T-cell (primary cell): ENCODE measurements around the gene DAZL. TPM values are rescaled to one million over a fixed set of nuclear protein-coding genes. Genes with fewer than 3 reads are reported as not detected.

Experiments used
- ATAC-seq, 4 experiments: fragments of 200-7000 bp in 3 of 4; fragments of 150-1000 bp in 1 of 4; cut with Tn5 transposase; replicated peaks in 1 of 4; 1 replicate in 3 of 4; 2 replicates in 1 of 4; pipeline ENCODE4 v1.10.0; 2021; ENCODE audit warnings: moderate library complexity in 3 of 4, mild to moderate bottlenecking in 2 of 4, moderate number of reproducible peaks in 1 of 4
- CTCF ChIA-PET, 2 donors: fragments of 300-600 bp; sonication (Branson Sonifier 250); formaldehyde crosslinking; loops; one replicate each; lab custom pipeline; 2022; ENCODE audit warnings: antibody characterized with exemption in 2 of 2; lab: Charles Lee
- POLR2A ChIA-PET, 2 donors: fragments of 300-600 bp; sonication (Branson Sonifier 250); formaldehyde crosslinking; loops; one replicate each; lab custom pipeline; 2022; ENCODE audit warnings: antibody characterized with exemption in 2 of 2; lab: Charles Lee
- DNase-seq, 35 experiments: peaks; one replicate each; pipeline versions ENCODE4 v3.0.0 to v3.0.0-alpha.2; 2013 to 2023
- H3K27ac ChIP-seq: one replicate; pipeline ENCODE4 v1.5.1; 2013; ENCODE audit warnings: low read length
- H3K27me3 ChIP-seq, 2 experiments: replicated peaks in 1 of 2; 1 replicate in 1 of 2; 2 replicates in 1 of 2; pipeline versions ENCODE4 v1.6.1 to v1.7.0; 2013; ENCODE audit warnings: low read length in 1 of 2, mixed read lengths in 1 of 2; ENCODE audit not compliant: control insufficient read depth in 2 of 2, insufficient read depth in 2 of 2; ENCODE audit errors: extremely low read depth in 1 of 2
- H3K36me3 ChIP-seq, 2 donors: 1 replicate in 1 of 2; 2 replicates in 1 of 2; pipeline versions ENCODE4 v1.6.1 to v1.7.0; 2013; ENCODE audit warnings: low read length in 1 of 2; ENCODE audit not compliant: control insufficient read depth in 2 of 2, insufficient read depth in 1 of 2; ENCODE audit errors: extremely low read depth in 1 of 2
- H3K4me1 ChIP-seq, 2 experiments: 1 replicate in 1 of 2; 2 replicates in 1 of 2; pipeline versions ENCODE4 v1.6.1 to v1.7.0; 2013; ENCODE audit warnings: low read length in 2 of 2, mixed read lengths in 1 of 2; ENCODE audit not compliant: insufficient read depth in 2 of 2, control insufficient read depth in 1 of 2; ENCODE audit errors: extremely low read depth in 1 of 2
- H3K4me3 ChIP-seq, 2 donors: 1 replicate in 1 of 2; 2 replicates in 1 of 2; pipeline versions ENCODE4 v1.5.1 to v1.7.0; 2013; ENCODE audit warnings: mild to moderate bottlenecking in 2 of 2, low read length in 1 of 2, moderate library complexity in 1 of 2; ENCODE audit not compliant: control insufficient read depth in 1 of 2; ENCODE audit errors: extremely low read depth in 1 of 2
- H3K9me3 ChIP-seq: 2 replicates; pipeline ENCODE4 v1.7.0; 2013
- H3K27ac Mint-ChIP-seq, 2 donors: one replicate each; pipeline ENCODE4 v1.8.0; 2020 to 2021; ENCODE audit warnings: mild to moderate bottlenecking in 2 of 2, mixed read lengths in 2 of 2
- H3K27me3 Mint-ChIP-seq, 2 donors: one replicate each; pipeline ENCODE4 v1.8.0; 2021 to 2022; ENCODE audit warnings: mixed read lengths in 2 of 2
- H3K36me3 Mint-ChIP-seq: one replicate; pipeline ENCODE4 v1.8.0; 2021; ENCODE audit warnings: mixed read lengths
- H3K4me1 Mint-ChIP-seq, 3 donors: one replicate each; pipeline ENCODE4 v1.8.0; 2020 to 2022; ENCODE audit warnings: mixed read lengths in 3 of 3, mild to moderate bottlenecking in 1 of 3
- H3K4me3 Mint-ChIP-seq, 3 donors: one replicate each; pipeline ENCODE4 v1.8.0; 2020 to 2022; ENCODE audit warnings: mild to moderate bottlenecking in 3 of 3, mixed read lengths in 3 of 3, moderate library complexity in 3 of 3
- H3K9me3 Mint-ChIP-seq, 3 donors: one replicate each; pipeline ENCODE4 v1.8.0; 2020 to 2022; ENCODE audit warnings: mixed read lengths in 3 of 3
- WGBS: methylation state at CpG from one replicate; pipeline ENCODE4 v1.1.5; 2013; ENCODE audit warnings: missing lambda C conversion rate; ENCODE audit not compliant: insufficient coverage; 5-methylcytosine and 5-hydroxymethylcytosine counted together
- total RNA-seq, 35 experiments: library from RNA in 6 of 35; stranded (reverse) in 6 of 35; fragments of 120-200 nt in 1 of 35; gene quantifications; one replicate each; pipeline versions ENCODE4 v1.2.1 to v1.2.4 and lab custom pipeline; 2013 to 2026

Gene DAZL
- total RNA-seq, 5 donors from 2014 or later (not counting 1 experiment from before 2014, with no cell fraction given), result not detected

- no peak for ATAC-seq
These were observed 3.6 kb upstream of the DAZL start for GRCh38 chr3:16608816-16609215.

GRCh38 chr3:16607718-16608117 is 2.5 kb upstream of the DAZL start:
- Mint-ChIP-seq H3K36me3 (no peaks in the 10 kb centered on the region), H3K4me3 (no peak overlapping the region), H3K9me3 (no peaks in the 10 kb centered on the region), H3K4me1 (no peaks in the 10 kb centered on the region), H3K27ac (no peak overlapping the region), H3K27me3 (peaks cover 0 to 4% of the 10 kb centered on the region in 2 donors)
- no peaks in the 10 kb centered on the region for H3K4me1 ChIP-seq
- no peak overlapping the region for H3K4me3 ChIP-seq
- ChIA-PET CTCF (interaction anchor here in 1 of 2 donors (1.2 kb wide), 1 partner anchor 805 kb away, joined by 3 read pairs; no protein-coding TSS in a partner anchor), POLR2A (no interaction called here)
- H3K36me3 ChIP-seq, result no peaks in the 10 kb centered on the region
- WGBS, result no CpG with 5 or more reads among the region's 3 CpGs
- no peaks in the 10 kb centered on the region for H3K27me3 ChIP-seq
- ATAC-seq (no peak), DNase-seq (no peak)
- H3K27ac ChIP-seq, result no peak overlapping the region
- no peaks in the 10 kb centered on the region for H3K9me3 ChIP-seq

More at GRCh38 chr3:16608816-16609215, 3.6 kb upstream of the DAZL start:
- Mint-ChIP-seq H3K36me3 (no peaks in the 10 kb centered on the region), H3K9me3 (no peaks in the 10 kb centered on the region), H3K4me3 (no peak overlapping the region), H3K27me3 (peaks cover 0 to 4% of the 10 kb centered on the region in 2 donors), H3K27ac (no peak overlapping the region), H3K4me1 (no peaks in the 10 kb centered on the region)
- Histone ChIP-seq H3K4me3 (no peak overlapping the region), H3K9me3 (no peaks in the 10 kb centered on the region), H3K27me3 (no peaks in the 10 kb centered on the region), H3K27ac (no peak overlapping the region), H3K4me1 (no peaks in the 10 kb centered on the region), H3K36me3 (no peaks in the 10 kb centered on the region)
- DNase-seq, result no peak
- POLR2A ChIA-PET, result no interaction called here
- CTCF ChIA-PET, result interaction anchor here (0.5 to 0.6 kb wide), 2 partner anchors 626 to 627 kb away, joined by 3 to 4 read pairs; no protein-coding TSS in a partner anchor
- no CpG with 5 or more reads among the region's 2 CpGs for WGBS

GRCh38 chr3:16606398-16606797 is 1.2 kb upstream of the DAZL start:
- no peaks in the 10 kb centered on the region for H3K4me1 Mint-ChIP-seq
- H3K4me3 Mint-ChIP-seq, result no peak overlapping the region
- Histone ChIP-seq H3K9me3 (no peaks in the 10 kb centered on the region), H3K27me3 (no peaks in the 10 kb centered on the region), H3K4me1 (no peaks in the 10 kb centered on the region), H3K36me3 (no peaks in the 10 kb centered on the region), H3K4me3 (no peak overlapping the region), H3K27ac (no peak overlapping the region)
- no peak overlapping the region for H3K27ac Mint-ChIP-seq
- ChIA-PET POLR2A (interaction anchor here in 1 of 2 donors (0.6 kb wide), 1 partner anchor 32 kb away, joined by 4 read pairs; no protein-coding TSS in a partner anchor), CTCF (interaction anchor here in 1 of 2 donors (1.2 to 1.8 kb wide), 2 partner anchors 625 to 807 kb away, joined by 3 to 6 read pairs; no protein-coding TSS in a partner anchor)
- WGBS, result 41% methylated on average over 2 of the region's 4 CpGs
- DNase-seq (no peak), ATAC-seq (no peak)
- H3K27me3 Mint-ChIP-seq, result no peaks in the 10 kb centered on the region
- no peaks in the 10 kb centered on the region for H3K9me3 Mint-ChIP-seq
- no peaks in the 10 kb centered on the region for H3K36me3 Mint-ChIP-seq

GRCh38 chr3:16605966-16606365 is 743 bp upstream of the DAZL start:
- CTCF ChIA-PET, result interaction anchor here in 1 of 2 donors (1.8 kb wide), 1 partner anchor 626 kb away, joined by 6 read pairs; no protein-coding TSS in a partner anchor

GRCh38 chr3:16604433-16604832 is 790 bp downstream of the DAZL start:
- Mint-ChIP-seq H3K4me1 (peaks cover 0 to 6% (median 5%) of the 10 kb centered on the region in 3 donors), H3K36me3 (no peaks in the 10 kb centered on the region), H3K4me3 (no peak overlapping the region), H3K27ac (no peak overlapping the region), H3K9me3 (no peaks in the 10 kb centered on the region), H3K27me3 (no peaks in the 10 kb centered on the region)
- DNase-seq (no peak), ATAC-seq (no peak)
- H3K9me3 ChIP-seq, result no peaks in the 10 kb centered on the region
- POLR2A ChIA-PET, result no interaction called here
- H3K27ac ChIP-seq, result no peak overlapping the region
- H3K36me3 ChIP-seq, result no peaks in the 10 kb centered on the region
- CTCF ChIA-PET, result interaction anchor here in 1 of 2 donors (0.6 kb wide), 1 partner anchor 808 kb away, joined by 7 read pairs; no protein-coding TSS in a partner anchor
- H3K4me3 ChIP-seq, result no peak overlapping the region
- WGBS, result 98% methylated on average over 14 of the region's 33 CpGs
- no peaks in the 10 kb centered on the region for H3K27me3 ChIP-seq
- no peaks in the 10 kb centered on the region for H3K4me1 ChIP-seq

More at GRCh38 chr3:16605966-16606365, 743 bp upstream of the DAZL start:
- Histone ChIP-seq H3K9me3 (no peaks in the 10 kb centered on the region), H3K27ac (no peak overlapping the region), H3K4me3 (no peak overlapping the region), H3K4me1 (no peaks in the 10 kb centered on the region), H3K27me3 (no peaks in the 10 kb centered on the region), H3K36me3 (no peaks in the 10 kb centered on the region)
- H3K4me3 Mint-ChIP-seq, result no peak overlapping the region
- WGBS, result 88% methylated on average over 5 of the region's 8 CpGs
- POLR2A ChIA-PET, result no interaction called here
- no peak for DNase-seq
- no peak overlapping the region for H3K27ac Mint-ChIP-seq
- H3K36me3 Mint-ChIP-seq, result no peaks in the 10 kb centered on the region
- H3K9me3 Mint-ChIP-seq, result no peaks in the 10 kb centered on the region
- H3K27me3 Mint-ChIP-seq, result no peaks in the 10 kb centered on the region
- ATAC-seq, result no peak
- peaks cover 0 to 2% (median 2%) of the 10 kb centered on the region in 3 donors for H3K4me1 Mint-ChIP-seq

GRCh38 chr3:16601537-16602005 is 3.7 kb downstream of the DAZL start:
- WGBS, result no CpG with 5 or more reads among the region's 3 CpGs

More at GRCh38 chr3:16601537-16602005, 3.7 kb downstream of the DAZL start:
- H3K36me3 ChIP-seq, result no peaks in the 10 kb centered on the region
- H3K4me1 ChIP-seq, result no peaks in the 10 kb centered on the region
- ChIA-PET CTCF (interaction anchor here (0.6 to 3.8 kb wide), 19 partner anchors 17 to 1240 kb away, joined by 3 to 24 read pairs (median 4); no protein-coding TSS in a partner anchor), POLR2A (no interaction called here)
- no peaks in the 10 kb centered on the region for H3K9me3 ChIP-seq
- H3K27me3 Mint-ChIP-seq, result no peaks in the 10 kb centered on the region
- H3K36me3 Mint-ChIP-seq, result no peaks in the 10 kb centered on the region
- H3K27ac Mint-ChIP-seq, result no peak overlapping the region
- ATAC-seq (no peak), DNase-seq (no peak)
- H3K27ac ChIP-seq, result no peak overlapping the region
- H3K9me3 Mint-ChIP-seq, result no peaks in the 10 kb centered on the region
- H3K4me3 Mint-ChIP-seq, result no peak overlapping the region
- no peak overlapping the region for H3K4me3 ChIP-seq
- no peaks in the 10 kb centered on the region for H3K27me3 ChIP-seq
- H3K4me1 Mint-ChIP-seq, result peaks cover 6 to 14% (median 13%) of the 10 kb centered on the region in 3 donors
